ENCODE results near the gene PCF11.
"Not testable (repeated sequence)": the region's sequence is repeated elsewhere in the genome, so short reads cannot be mapped to it uniquely, and the experiment has no call there.

PCF11 gene

GRCh38 chr11:83191986-83192385 is 35.1 kb downstream of the PCF11 start:
- peaks cover 40% of the 10 kb centered on the region for H3K4me1 Mint-ChIP-seq (ENCODE audit: low read depth)
- H3K27ac Mint-ChIP-seq, result no peak overlapping the region
- no peak overlapping the region for H3K4me3 Mint-ChIP-seq
- H3K36me3 Mint-ChIP-seq (ENCODE audit: low read depth), result peaks cover 70% of the 10 kb centered on the region
- no peaks in the 10 kb centered on the region for H3K9me3 Mint-ChIP-seq
- intact Hi-C loops (cut with micrococcal nuclease), result loop anchor here (10.0 kb wide), 1 partner anchor 117 kb away; the partner anchor contains the start of gene RAB30
- no peaks in the 10 kb centered on the region for H3K27me3 Mint-ChIP-seq

- Mint-ChIP-seq H3K4me1 (ENCODE audit: low read depth) (peaks cover 38% of the 10 kb centered on the region), H3K4me3 (peak overlapping the region; percentile 99), H3K27ac (peak overlapping the region; percentile 95), H3K27me3 (no peaks in the 10 kb centered on the region), H3K36me3 (ENCODE audit: low read depth) (peaks cover 62% of the 10 kb centered on the region), H3K9me3 (no peaks in the 10 kb centered on the region)
- intact Hi-C loops (cut with micrococcal nuclease), result loop anchor here (1.0 to 10.0 kb wide), 2 partner anchors 35 to 118 kb away; partner anchors contain the start of genes PCF11 and RAB30
Measured at GRCh38 chr11:83192606-83193245, 35.8 kb downstream of the PCF11 start.

- peak within 1 kb of the TSS; percentile 99 for H3K4me3 Mint-ChIP-seq
- H3K36me3 Mint-ChIP-seq (ENCODE audit: low read depth), result peaks cover 59% of the 10 kb centered on the region
- intact Hi-C loops (cut with micrococcal nuclease), result loop anchor here (1.0 to 10.0 kb wide), 4 partner anchors 36 to 293 kb away; partner anchors contain the start of genes DDIAS, PCF11, PRCP and RAB30
Measured at GRCh38 chr11:83193315-83194280, 36.7 kb downstream of the PCF11 start, which contains the start of gene ANKRD42. Gene ANKRD42, plus strand, starts transcription at chr11:83193712. Its CDS starts 959 bp downstream, at chr11:83194671.

GRCh38 chr11:83194281-83195142 is 37.6 kb downstream of the PCF11 start:
- H3K4me1 Mint-ChIP-seq (ENCODE audit: low read depth), result peaks cover 38% of the 10 kb centered on the region
- H3K27me3 Mint-ChIP-seq, result no peaks in the 10 kb centered on the region
- H3K9me3 Mint-ChIP-seq, result no peaks in the 10 kb centered on the region
- peaks cover 51% of the 10 kb centered on the region for H3K36me3 Mint-ChIP-seq (ENCODE audit: low read depth)
- H3K4me3 Mint-ChIP-seq, result peak overlapping the region; percentile 99
- H3K27ac Mint-ChIP-seq, result peak overlapping the region; percentile 95
- intact Hi-C loops (cut with micrococcal nuclease), result loop anchor here (2.0 to 10.0 kb wide), 3 partner anchors 90 to 294 kb away; partner anchors contain the start of genes DDIAS, PRCP and RAB30

More at GRCh38 chr11:83193315-83194280, 36.7 kb downstream of the PCF11 start, which contains the start of gene ANKRD42:
- no peaks in the 10 kb centered on the region for H3K27me3 Mint-ChIP-seq
- peak within 1 kb of the TSS; percentile 95 for H3K27ac Mint-ChIP-seq
- H3K4me1 Mint-ChIP-seq (ENCODE audit: low read depth), result peaks cover 38% of the 10 kb centered on the region
- no peaks in the 10 kb centered on the region for H3K9me3 Mint-ChIP-seq

- peak overlapping the region; percentile 99 for H3K4me3 Mint-ChIP-seq
- intact Hi-C loops (cut with micrococcal nuclease), result loop anchor here (2.0 to 10.0 kb wide), 3 partner anchors 90 to 294 kb away; partner anchors contain the start of genes DDIAS, PRCP and RAB30
- H3K9me3 Mint-ChIP-seq, result no peaks in the 10 kb centered on the region
- H3K4me1 Mint-ChIP-seq (ENCODE audit: low read depth), result peaks cover 43% of the 10 kb centered on the region
- no peaks in the 10 kb centered on the region for H3K27me3 Mint-ChIP-seq
- peak overlapping the region; percentile 95 for H3K27ac Mint-ChIP-seq
- peaks cover 51% of the 10 kb centered on the region for H3K36me3 Mint-ChIP-seq (ENCODE audit: low read depth)
Measured at GRCh38 chr11:83195143-83195466, 38.2 kb downstream of the PCF11 start.

- H3K27ac Mint-ChIP-seq, result peak overlapping the region; percentile 95
- H3K4me1 Mint-ChIP-seq (ENCODE audit: low read depth), result peaks cover 46% of the 10 kb centered on the region
- H3K4me3 Mint-ChIP-seq, result no peak overlapping the region
- H3K36me3 Mint-ChIP-seq (ENCODE audit: low read depth), result peaks cover 51% of the 10 kb centered on the region
- intact Hi-C loops (cut with micrococcal nuclease), result loop anchor here (2.0 to 10.0 kb wide), 3 partner anchors 89 to 295 kb away; partner anchors contain the start of genes DDIAS, PRCP and RAB30
- no peaks in the 10 kb centered on the region for H3K9me3 Mint-ChIP-seq
- H3K27me3 Mint-ChIP-seq, result no peaks in the 10 kb centered on the region
Measured at GRCh38 chr11:83195649-83196048, 38.7 kb downstream of the PCF11 start.

- Mint-ChIP-seq H3K27me3 (no peaks in the 10 kb centered on the region), H3K4me1 (ENCODE audit: low read depth) (peaks cover 31% of the 10 kb centered on the region), H3K4me3 (no peak overlapping the region), H3K36me3 (ENCODE audit: low read depth) (peaks cover 31% of the 10 kb centered on the region), H3K27ac (no peak overlapping the region), H3K9me3 (no peaks in the 10 kb centered on the region)
- intact Hi-C loops (cut with micrococcal nuclease), result no loop called here
Measured at GRCh38 chr11:83200035-83200434, 43.1 kb downstream of the PCF11 start.

- peaks cover 63% of the 10 kb centered on the region for H3K36me3 Mint-ChIP-seq (ENCODE audit: low read depth)
- no peaks in the 10 kb centered on the region for H3K9me3 Mint-ChIP-seq
- peaks cover 5% of the 10 kb centered on the region for H3K4me1 Mint-ChIP-seq (ENCODE audit: low read depth)
- no peak overlapping the region for H3K4me3 Mint-ChIP-seq
- no peaks in the 10 kb centered on the region for H3K27me3 Mint-ChIP-seq
- intact Hi-C loops (cut with micrococcal nuclease), result no loop called here
- H3K27ac Mint-ChIP-seq, result no peak overlapping the region
Measured at GRCh38 chr11:83205608-83206185, 48.8 kb downstream of the PCF11 start.

- Mint-ChIP-seq H3K27ac (no peak overlapping the region), H3K4me1 (ENCODE audit: low read depth) (peaks cover 5% of the 10 kb centered on the region), H3K4me3 (no peak overlapping the region), H3K36me3 (ENCODE audit: low read depth) (peaks cover 59% of the 10 kb centered on the region), H3K27me3 (no peaks in the 10 kb centered on the region), H3K9me3 (no peaks in the 10 kb centered on the region)
- intact Hi-C loops (cut with micrococcal nuclease), result no loop called here
Measured at GRCh38 chr11:83206221-83206620, 49.3 kb downstream of the PCF11 start.

- H3K9me3 Mint-ChIP-seq; H3K4me3 Mint-ChIP-seq; H3K27me3 Mint-ChIP-seq; intact Hi-C loops (cut with micrococcal nuclease); H3K27ac Mint-ChIP-seq; H3K4me1 Mint-ChIP-seq (ENCODE audit: low read depth): not testable (repeated sequence)
- H3K36me3 Mint-ChIP-seq (ENCODE audit: low read depth), result peaks cover 66% of the 10 kb centered on the region
Measured at GRCh38 chr11:83206771-83207382, 49.9 kb downstream of the PCF11 start.

GRCh38 chr11:83219095-83219494 is 62.2 kb downstream of the PCF11 start:
- no peaks in the 10 kb centered on the region for H3K4me1 Mint-ChIP-seq (ENCODE audit: low read depth)
- peaks cover 21% of the 10 kb centered on the region for H3K36me3 Mint-ChIP-seq (ENCODE audit: low read depth)
- H3K9me3 Mint-ChIP-seq, result no peaks in the 10 kb centered on the region
- H3K4me3 Mint-ChIP-seq, result no peak overlapping the region
- no peak overlapping the region for H3K27ac Mint-ChIP-seq
- intact Hi-C loops (cut with micrococcal nuclease), result no loop called here
- H3K27me3 Mint-ChIP-seq, result no peaks in the 10 kb centered on the region

- H3K36me3 Mint-ChIP-seq (ENCODE audit: low read depth), result peaks cover 10% of the 10 kb centered on the region
- no peak overlapping the region for H3K4me3 Mint-ChIP-seq
- no peaks in the 10 kb centered on the region for H3K9me3 Mint-ChIP-seq
- H3K27me3 Mint-ChIP-seq, result no peaks in the 10 kb centered on the region
- intact Hi-C loops (cut with micrococcal nuclease), result no loop called here
- H3K27ac Mint-ChIP-seq, result no peak overlapping the region
- H3K4me1 Mint-ChIP-seq (ENCODE audit: low read depth), result no peaks in the 10 kb centered on the region
Measured at GRCh38 chr11:83220260-83220659, 63.3 kb downstream of the PCF11 start.

Measured in dendritic cell treated with granulocyte-macrophage colony-stimulating factor and Interleukin-4, amounts not matched to agents 40 ng/mL and 50 ng/mL, for 4 days (primary cell).